GM19035 (cell line): Measurements from ENCODE around the gene TMEM178B.

Source experiments
- ATAC-seq: cut with Tn5 transposase; IDR thresholded peaks from one replicate; pipeline ENCODE4 v1.9.1; 2021; ENCODE audit not compliant: unreplicated experiment

Gene TMEM178B

GRCh38 chr7:141511316-141511675, 437.4 kb downstream of the TMEM178B start:
- no peak for ATAC-seq

DNA sequence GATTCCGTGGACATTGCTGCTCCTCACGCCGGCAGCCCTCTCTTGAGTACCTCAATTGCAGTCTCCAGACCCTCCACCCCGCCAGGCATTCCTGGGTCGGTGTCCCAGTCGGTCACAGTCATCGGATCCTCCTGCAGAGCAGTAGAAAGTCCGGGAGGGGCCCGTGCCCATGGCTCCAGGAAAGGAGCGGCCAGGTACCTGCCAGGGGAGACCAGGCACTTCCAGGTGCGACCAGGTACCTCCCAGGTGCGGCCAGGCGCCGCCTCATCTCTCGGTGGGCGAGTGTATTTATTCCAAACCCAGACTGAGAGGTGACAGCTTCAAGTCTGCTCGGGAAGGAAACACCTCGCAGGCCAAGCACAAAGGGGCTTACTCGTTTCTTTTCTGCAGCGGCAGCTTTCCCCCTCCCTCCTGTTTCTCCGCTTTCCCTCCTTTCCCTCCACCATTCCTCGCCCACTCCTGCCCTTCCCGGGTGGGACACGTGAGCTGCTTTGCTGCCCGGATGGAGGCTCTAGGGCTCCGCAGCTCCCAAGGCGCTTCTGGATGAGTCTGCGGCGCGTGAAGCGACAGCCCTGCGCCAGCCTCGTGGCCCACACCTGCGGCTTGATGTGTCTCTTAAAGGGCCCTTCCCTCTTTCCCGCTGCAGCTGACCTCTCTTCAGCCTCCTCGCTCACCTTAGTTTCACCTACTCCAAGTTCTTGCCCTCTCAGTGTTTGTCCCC, 438.0 kb downstream of the TMEM178B start:
- ATAC-seq: no peak

DNA sequence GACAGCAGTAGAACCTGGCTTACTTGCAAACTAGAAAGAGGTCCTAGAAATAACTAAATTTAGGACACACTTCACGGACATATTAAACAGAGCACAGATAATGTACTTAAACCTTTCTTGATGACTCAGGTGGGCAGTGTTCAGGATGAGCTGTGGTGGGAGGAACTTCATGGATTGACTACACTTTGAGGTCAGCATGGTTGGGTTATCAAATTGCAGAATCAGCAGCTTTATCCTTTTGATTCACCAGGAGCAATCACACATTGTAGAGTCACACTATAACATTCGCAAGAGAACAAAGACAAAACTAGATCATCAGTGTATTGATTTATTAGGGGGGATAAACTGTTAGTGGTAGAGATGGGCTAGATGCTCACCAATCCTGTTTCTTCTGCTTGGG, 438.7 kb downstream of the TMEM178B start:
- ATAC-seq: no peak

- ATAC-seq: no peak
Observed at GRCh38 chr7:141513720-141514119, 439.9 kb downstream of the TMEM178B start.

- no peak for ATAC-seq
Observed at GRCh38 chr7:141515941-141516340, 442.1 kb downstream of the TMEM178B start.

DNA sequence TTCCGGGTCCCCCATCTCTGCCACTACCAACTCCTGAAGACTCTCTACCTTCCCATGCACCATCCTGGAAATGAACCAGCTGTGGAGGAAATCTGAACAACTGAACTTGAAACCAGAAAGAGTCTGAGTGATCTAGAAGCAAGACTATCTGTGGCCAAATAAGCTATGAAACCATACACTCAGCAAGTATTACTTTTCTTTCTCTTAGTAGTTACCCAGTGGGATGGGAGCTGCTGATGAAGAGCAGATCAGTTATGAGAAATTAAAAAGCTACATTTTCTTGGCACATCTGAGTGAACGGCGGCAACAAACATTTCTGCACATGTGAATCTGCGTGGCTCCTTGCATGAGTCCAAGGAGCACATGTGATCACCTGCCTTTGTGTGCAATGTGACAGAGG, 445.8 kb downstream of the TMEM178B start:
- ATAC-seq: no peak

- ATAC-seq: no peak
Observed at GRCh38 chr7:141522657-141523342, 448.9 kb downstream of the TMEM178B start.

- no peak for ATAC-seq
Observed at GRCh38 chr7:141525973-141526514, 452.2 kb downstream of the TMEM178B start.

GRCh38 chr7:141527076-141527475, 453.2 kb downstream of the TMEM178B start:
- ATAC-seq: no peak

DNA sequence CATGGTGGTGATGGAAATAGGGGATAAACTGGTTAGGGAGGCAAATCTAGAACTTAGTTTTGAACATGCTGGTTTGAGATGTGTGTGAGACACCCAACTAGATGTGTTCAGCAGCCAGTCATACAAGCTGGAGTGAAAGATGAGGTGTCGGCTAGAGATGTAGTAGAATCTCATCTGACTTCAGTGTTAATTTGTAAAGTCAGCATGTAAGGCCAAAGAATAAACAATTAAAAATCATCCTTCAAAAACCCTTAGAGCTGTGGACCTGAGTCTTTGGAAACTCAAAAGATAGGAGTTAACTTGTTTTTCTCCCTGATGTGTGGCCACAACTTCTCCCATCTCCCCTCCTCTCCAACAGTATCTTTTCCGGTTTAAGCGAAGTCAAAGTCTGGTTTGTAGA, 454.5 kb downstream of the TMEM178B start:
- no peak for ATAC-seq
